GM12878 (cell line): Measurements from ENCODE around the gene HDAC9.

ENCODE experiments used
- FOXK2 ChIP-seq: fragments of 450-650 bp; IDR thresholded peaks from 2 replicates; pipeline ENCODE4 v1.6.1; 2017; ENCODE audit warnings: mild to moderate bottlenecking, moderate library complexity
- MLLT1 ChIP-seq: fragments of 450-650 bp; IDR thresholded peaks from 2 replicates; pipeline ENCODE4 v1.6.1; 2016; ENCODE audit warnings: mild to moderate bottlenecking
- SMC3 ChIP-seq: IDR thresholded peaks from 2 replicates; pipeline ENCODE4 v1.6.1; 2011; ENCODE audit warnings: low read length, improper control_type of control experiment, borderline replicate concordance

GRCh38 chr7:18593602-18594279, 98.2 kb downstream of the HDAC9 start:
- no peak for TF ChIP-seq MLLT1
- TF ChIP-seq SMC3: no peak
- TF ChIP-seq FOXK2: no peak
